Measurements from ENCODE around the gene LPAR3.
A peak's percentile ranks its signal among the peaks of the same experiment; 100 is the strongest.

The LPAR3 gene

GRCh38 chr1:84889437-84889836 is 3.6 kb downstream of the LPAR3 start:
- Histone ChIP-seq H3K4me1 (ENCODE audit: control insufficient read depth in 1 of 2, insufficient read depth in 2 of 2, low read length in 2 of 2) (peaks cover 0 to 2% of the 10 kb centered on the region in 2 experiments), H3K4me2 (ENCODE audit: low read length) (no peak overlapping the region), H3K27ac (ENCODE audit: low read depth, low read length) (no peak overlapping the region), H3K23ac (ENCODE audit: low read length) (no peak overlapping the region), H3K9me3 (ENCODE audit: insufficient read depth, low read depth, low read length) (peaks cover 2% of the 10 kb centered on the region), H2BK120ac (ENCODE audit: insufficient read depth, low read length, poor library complexity) (no peak overlapping the region), H2BK5ac (ENCODE audit: low read depth, low read length, poor library complexity) (no peak overlapping the region), H2BK12ac (ENCODE audit: low read length) (no peak overlapping the region), H3K79me1 (ENCODE audit: low read length) (no peaks in the 10 kb centered on the region), H4K12ac (ENCODE audit: low read depth, low read length) (no peak overlapping the region), H3K79me2 (ENCODE audit: control insufficient read depth, insufficient read depth, low read length, poor library complexity) (no peaks in the 10 kb centered on the region), H3K36me3 (ENCODE audit: control insufficient read depth in 1 of 2, insufficient read depth in 2 of 2, low read length in 2 of 2) (no peaks in the 10 kb centered on the region), H3K18ac (ENCODE audit: low read length) (no peak overlapping the region), H2AK5ac (ENCODE audit: low read length) (no peak overlapping the region), H4K8ac (ENCODE audit: low read depth, low read length) (no peak overlapping the region), H3K27me3 (ENCODE audit: insufficient read depth, low read length) (peaks cover 26% of the 10 kb centered on the region), H3K14ac (ENCODE audit: low read length) (no peak overlapping the region), H4K91ac (ENCODE audit: low read depth, low read length) (no peak overlapping the region), H2AFZ (ENCODE audit: insufficient read depth, low read length, poor library complexity) (no peak overlapping the region), H3K4me3 (ENCODE audit: low read depth, low read length) (no peak overlapping the region), H3K4ac (ENCODE audit: low read depth, low read length) (no peak overlapping the region), H3K9ac (ENCODE audit: low read length) (no peak overlapping the region)
- WGBS (ENCODE audit: extremely low coverage, insufficient coverage, insufficient read length) = no CpG with 5 or more reads among the region's 5 CpGs
- no peak for DNase-seq

DNA sequence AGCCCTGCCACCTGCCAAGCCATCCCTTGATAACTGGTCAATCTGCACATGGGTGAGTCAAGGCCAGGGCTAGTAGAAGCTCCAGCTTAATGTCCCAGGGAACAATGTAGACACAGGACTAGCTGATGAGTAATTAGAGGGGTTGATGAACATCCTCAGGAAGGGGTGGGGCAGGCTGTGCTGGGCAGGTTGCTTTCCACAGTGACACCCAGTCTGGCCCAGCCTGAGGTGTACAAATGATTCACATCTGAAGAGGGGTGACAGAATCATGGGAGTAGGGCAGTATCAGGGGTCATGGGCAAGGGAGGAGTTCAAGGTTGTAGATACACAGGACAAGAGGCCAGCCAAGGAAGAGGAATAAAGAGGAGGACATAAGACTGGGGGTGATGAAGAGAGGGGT is 4.3 kb downstream of the LPAR3 start:
- no peak for DNase-seq
- no peak overlapping the region for H3K14ac ChIP-seq (ENCODE audit: low read length)
- H2AFZ ChIP-seq (ENCODE audit: insufficient read depth, low read length, poor library complexity) = no peak overlapping the region
- no peak overlapping the region for H2BK5ac ChIP-seq (ENCODE audit: low read depth, low read length, poor library complexity)
- peaks cover 20% of the 10 kb centered on the region for H3K27me3 ChIP-seq (ENCODE audit: insufficient read depth, low read length)
- no peak overlapping the region for H3K27ac ChIP-seq (ENCODE audit: low read depth, low read length)
- H3K36me3 ChIP-seq (ENCODE audit: control insufficient read depth in 1 of 2, insufficient read depth in 2 of 2, low read length in 2 of 2) = no peaks in the 10 kb centered on the region
- H2BK120ac ChIP-seq (ENCODE audit: insufficient read depth, low read length, poor library complexity) = no peak overlapping the region
- no peak overlapping the region for H3K18ac ChIP-seq (ENCODE audit: low read length)
- H3K79me2 ChIP-seq (ENCODE audit: control insufficient read depth, insufficient read depth, low read length, poor library complexity) = no peaks in the 10 kb centered on the region
- no peak overlapping the region for H4K91ac ChIP-seq (ENCODE audit: low read depth, low read length)
- H4K8ac ChIP-seq (ENCODE audit: low read depth, low read length) = no peak overlapping the region
- H2AK5ac ChIP-seq (ENCODE audit: low read length) = no peak overlapping the region
- peaks cover 2% of the 10 kb centered on the region for H3K9me3 ChIP-seq (ENCODE audit: insufficient read depth, low read depth, low read length)
- no peak overlapping the region for H3K4me2 ChIP-seq (ENCODE audit: low read length)
- H2BK12ac ChIP-seq (ENCODE audit: low read length) = no peak overlapping the region
- no peaks in the 10 kb centered on the region for H3K79me1 ChIP-seq (ENCODE audit: low read length)
- H3K4me3 ChIP-seq (ENCODE audit: low read depth, low read length) = no peak overlapping the region
- H4K12ac ChIP-seq (ENCODE audit: low read depth, low read length) = no peak overlapping the region
- H3K23ac ChIP-seq (ENCODE audit: low read length) = no peak overlapping the region
- H3K9ac ChIP-seq (ENCODE audit: low read length) = no peak overlapping the region
- peaks cover 0 to 2% of the 10 kb centered on the region in 2 experiments for H3K4me1 ChIP-seq (ENCODE audit: control insufficient read depth in 1 of 2, insufficient read depth in 2 of 2, low read length in 2 of 2)
- no peak overlapping the region for H3K4ac ChIP-seq (ENCODE audit: low read depth, low read length)

GRCh38 chr1:84887261-84887934 is 5.6 kb downstream of the LPAR3 start:
- no CpG with 5 or more reads among the region's 4 CpGs for WGBS (ENCODE audit: extremely low coverage, insufficient coverage, insufficient read length)
- Histone ChIP-seq H4K12ac (ENCODE audit: low read depth, low read length) (no peak overlapping the region), H2AFZ (ENCODE audit: insufficient read depth, low read length, poor library complexity) (no peak overlapping the region), H3K79me2 (ENCODE audit: control insufficient read depth, insufficient read depth, low read length, poor library complexity) (no peaks in the 10 kb centered on the region), H2BK120ac (ENCODE audit: insufficient read depth, low read length, poor library complexity) (no peak overlapping the region), H2BK5ac (ENCODE audit: low read depth, low read length, poor library complexity) (no peak overlapping the region), H3K4ac (ENCODE audit: low read depth, low read length) (no peak overlapping the region), H3K4me2 (ENCODE audit: low read length) (no peak overlapping the region), H2AK5ac (ENCODE audit: low read length) (no peak overlapping the region), H3K9me3 (ENCODE audit: insufficient read depth, low read depth, low read length) (no peaks in the 10 kb centered on the region), H2BK12ac (ENCODE audit: low read length) (no peak overlapping the region), H3K14ac (ENCODE audit: low read length) (no peak overlapping the region), H4K91ac (ENCODE audit: low read depth, low read length) (no peak overlapping the region), H3K4me1 (ENCODE audit: control insufficient read depth in 1 of 2, insufficient read depth in 2 of 2, low read length in 2 of 2) (peaks cover 0 to 4% of the 10 kb centered on the region in 2 experiments), H3K9ac (ENCODE audit: low read length) (no peak overlapping the region), H3K4me3 (ENCODE audit: low read depth, low read length) (no peak overlapping the region), H3K36me3 (ENCODE audit: control insufficient read depth in 1 of 2, insufficient read depth in 2 of 2, low read length in 2 of 2) (no peaks in the 10 kb centered on the region), H3K18ac (ENCODE audit: low read length) (no peak overlapping the region), H3K23ac (ENCODE audit: low read length) (no peak overlapping the region), H4K8ac (ENCODE audit: low read depth, low read length) (no peak overlapping the region), H3K27me3 (ENCODE audit: insufficient read depth, low read length) (peaks cover 8% of the 10 kb centered on the region), H3K79me1 (ENCODE audit: low read length) (no peaks in the 10 kb centered on the region), H3K27ac (ENCODE audit: low read depth, low read length) (no peak overlapping the region)
- DNase-seq = peak in 1 of 2 donors; percentile 44

DNA sequence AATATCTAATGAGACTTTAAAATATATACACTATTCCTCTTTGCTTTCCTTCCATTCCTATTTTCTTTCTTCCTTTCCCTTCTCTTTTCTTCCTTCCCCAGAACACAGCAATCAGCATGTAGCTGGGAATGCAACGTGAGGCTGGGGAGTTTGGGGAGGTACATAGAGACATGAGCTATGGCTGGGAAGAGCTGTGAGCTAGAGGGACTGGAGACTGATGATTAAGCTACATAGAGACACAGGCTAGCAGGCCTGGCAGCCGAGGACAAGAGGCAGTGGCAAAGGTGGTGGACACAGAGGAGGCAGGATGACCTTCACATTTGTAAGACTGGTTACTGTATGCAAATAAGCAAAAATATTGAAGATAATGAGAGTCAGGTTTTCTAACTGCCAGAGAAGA is 7.5 kb downstream of the LPAR3 start:
- H3K4me3 ChIP-seq (ENCODE audit: low read depth, low read length) = no peak overlapping the region
- H3K27me3 ChIP-seq (ENCODE audit: insufficient read depth, low read length) = no peaks in the 10 kb centered on the region

More for the DNA sequence above, 7.5 kb downstream of the LPAR3 start:
- no peak overlapping the region for H3K9ac ChIP-seq (ENCODE audit: low read length)
- H3K4me2 ChIP-seq (ENCODE audit: low read length) = no peak overlapping the region
- no peaks in the 10 kb centered on the region for H3K36me3 ChIP-seq (ENCODE audit: control insufficient read depth in 1 of 2, insufficient read depth in 2 of 2, low read length in 2 of 2)
- peaks cover 0 to 4% of the 10 kb centered on the region in 2 experiments for H3K4me1 ChIP-seq (ENCODE audit: control insufficient read depth in 1 of 2, insufficient read depth in 2 of 2, low read length in 2 of 2)
- no peak overlapping the region for H2BK120ac ChIP-seq (ENCODE audit: insufficient read depth, low read length, poor library complexity)
- no peak overlapping the region for H3K18ac ChIP-seq (ENCODE audit: low read length)
- no peak overlapping the region for H3K23ac ChIP-seq (ENCODE audit: low read length)
- no peaks in the 10 kb centered on the region for H3K79me1 ChIP-seq (ENCODE audit: low read length)
- no peak overlapping the region for H2AFZ ChIP-seq (ENCODE audit: insufficient read depth, low read length, poor library complexity)
- H4K8ac ChIP-seq (ENCODE audit: low read depth, low read length) = no peak overlapping the region
- no peak overlapping the region for H3K27ac ChIP-seq (ENCODE audit: low read depth, low read length)
- no peak overlapping the region for H2BK5ac ChIP-seq (ENCODE audit: low read depth, low read length, poor library complexity)
- no CpG with 5 or more reads among the region's 2 CpGs for WGBS (ENCODE audit: extremely low coverage, insufficient coverage, insufficient read length)
- no peaks in the 10 kb centered on the region for H3K79me2 ChIP-seq (ENCODE audit: control insufficient read depth, insufficient read depth, low read length, poor library complexity)
- no peak overlapping the region for H2AK5ac ChIP-seq (ENCODE audit: low read length)
- H3K14ac ChIP-seq (ENCODE audit: low read length) = no peak overlapping the region
- DNase-seq = no peak
- no peak overlapping the region for H2BK12ac ChIP-seq (ENCODE audit: low read length)
- no peak overlapping the region for H4K91ac ChIP-seq (ENCODE audit: low read depth, low read length)
- H3K4ac ChIP-seq (ENCODE audit: low read depth, low read length) = no peak overlapping the region
- H3K9me3 ChIP-seq (ENCODE audit: insufficient read depth, low read depth, low read length) = no peaks in the 10 kb centered on the region
- H4K12ac ChIP-seq (ENCODE audit: low read depth, low read length) = no peak overlapping the region
